ENCODE results near the gene IFT22.

DNA sequence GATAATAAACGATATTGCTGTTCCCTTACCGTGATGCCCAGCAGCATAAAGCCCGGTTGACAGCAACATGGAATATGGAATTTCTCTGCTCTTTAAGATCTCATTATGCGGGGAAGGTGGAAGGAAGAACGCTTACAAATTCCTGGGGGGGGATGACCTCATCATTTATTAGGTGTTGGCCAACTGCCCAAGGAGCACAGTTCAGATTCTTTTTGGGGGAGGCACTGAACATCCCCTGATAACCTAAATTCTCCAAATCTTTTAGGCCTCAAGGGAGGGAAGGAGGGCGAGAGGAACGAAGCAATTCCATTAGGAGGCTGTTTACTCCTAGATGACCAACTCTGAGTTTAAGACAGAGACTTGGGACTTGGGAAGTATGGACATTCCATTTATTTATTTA is 35.8 kb upstream of the IFT22 start:
- TF ChIP-seq, protein P1, sequence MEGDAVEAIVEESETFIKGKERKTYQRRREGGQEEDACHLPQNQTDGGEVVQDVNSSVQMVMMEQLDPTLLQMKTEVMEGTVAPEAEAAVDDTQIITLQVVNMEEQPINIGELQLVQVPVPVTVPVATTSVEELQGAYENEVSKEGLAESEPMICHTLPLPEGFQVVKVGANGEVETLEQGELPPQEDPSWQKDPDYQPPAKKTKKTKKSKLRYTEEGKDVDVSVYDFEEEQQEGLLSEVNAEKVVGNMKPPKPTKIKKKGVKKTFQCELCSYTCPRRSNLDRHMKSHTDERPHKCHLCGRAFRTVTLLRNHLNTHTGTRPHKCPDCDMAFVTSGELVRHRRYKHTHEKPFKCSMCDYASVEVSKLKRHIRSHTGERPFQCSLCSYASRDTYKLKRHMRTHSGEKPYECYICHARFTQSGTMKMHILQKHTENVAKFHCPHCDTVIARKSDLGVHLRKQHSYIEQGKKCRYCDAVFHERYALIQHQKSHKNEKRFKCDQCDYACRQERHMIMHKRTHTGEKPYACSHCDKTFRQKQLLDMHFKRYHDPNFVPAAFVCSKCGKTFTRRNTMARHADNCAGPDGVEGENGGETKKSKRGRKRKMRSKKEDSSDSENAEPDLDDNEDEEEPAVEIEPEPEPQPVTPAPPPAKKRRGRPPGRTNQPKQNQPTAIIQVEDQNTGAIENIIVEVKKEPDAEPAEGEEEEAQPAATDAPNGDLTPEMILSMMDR (conservative IDR thresholded peaks at IDR 0.05; ENCODE audit: low read depth, low read length) = no peak
- no peak for TF ChIP-seq EZH2 (IDR thresholded peaks at IDR 0.05; ENCODE audit: borderline replicate concordance, low read depth, low read length, poor library complexity, severe bottlenecking)

Measured in A673 (cell line).